ENCODE results near the gene CENPT. TPM values are rescaled to one million over a fixed set of nuclear protein-coding genes. Genes with fewer than 3 reads are reported as not detected.
A peak's percentile ranks its signal among the peaks of the same experiment; 100 is the strongest.

Gene CENPT
- polyA plus RNA-seq, 2 of the 4 experiments (the other 2 are of a cell fraction), result 19.1 to 36.9 TPM

DNA sequence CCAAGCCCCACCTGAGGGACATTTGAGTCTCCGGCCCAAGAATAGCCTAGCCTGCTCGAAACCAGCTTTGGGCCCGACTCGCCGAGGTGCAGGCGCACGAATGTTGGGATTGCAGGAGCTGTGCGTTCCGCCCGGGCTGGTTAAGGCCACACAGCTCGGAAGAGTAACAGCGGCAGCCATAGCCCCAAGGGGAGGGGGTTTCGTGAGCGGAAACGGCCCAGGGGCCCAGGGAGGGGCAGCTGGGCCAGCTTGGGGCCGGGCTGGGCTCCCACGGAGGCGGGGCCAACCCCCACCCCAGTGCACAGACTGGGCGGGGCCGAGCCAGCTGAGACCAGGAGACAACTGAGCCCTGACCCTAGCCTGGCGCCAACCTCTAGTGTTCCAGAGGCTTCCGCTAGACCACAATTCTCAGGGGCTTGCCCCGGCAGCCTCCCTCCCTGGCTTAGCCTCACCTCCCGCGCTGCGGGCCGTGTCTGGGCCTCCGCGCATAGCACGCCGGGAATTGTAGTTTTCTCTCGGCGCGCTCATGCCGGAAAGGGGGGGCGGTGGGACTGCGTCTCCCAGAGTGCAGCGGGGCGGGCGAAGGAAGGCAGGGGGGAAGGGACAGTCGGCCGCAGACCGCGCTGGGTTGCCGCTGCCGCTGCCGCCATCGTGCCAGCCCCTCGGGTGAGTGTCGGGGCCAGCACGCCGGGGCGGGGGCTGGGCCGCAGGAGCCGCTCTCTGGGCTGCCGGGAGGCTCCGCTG is 1.0 kb downstream of the CENPT start, which contains the start of gene NUTF2 (continued):
- TF ChIP-seq EP300 (IDR thresholded peaks at IDR 0.05), result 0 out of 5 replicates have a peak, but pooled peaks of 1 of the 2 experiments have one; percentile 11
- TF ChIP-seq, protein P1, sequence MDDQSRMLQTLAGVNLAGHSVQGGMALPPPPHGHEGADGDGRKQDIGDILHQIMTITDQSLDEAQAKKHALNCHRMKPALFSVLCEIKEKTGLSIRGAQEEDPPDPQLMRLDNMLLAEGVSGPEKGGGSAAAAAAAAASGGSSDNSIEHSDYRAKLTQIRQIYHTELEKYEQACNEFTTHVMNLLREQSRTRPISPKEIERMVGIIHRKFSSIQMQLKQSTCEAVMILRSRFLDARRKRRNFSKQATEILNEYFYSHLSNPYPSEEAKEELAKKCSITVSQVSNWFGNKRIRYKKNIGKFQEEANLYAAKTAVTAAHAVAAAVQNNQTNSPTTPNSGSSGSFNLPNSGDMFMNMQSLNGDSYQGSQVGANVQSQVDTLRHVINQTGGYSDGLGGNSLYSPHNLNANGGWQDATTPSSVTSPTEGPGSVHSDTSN (IDR thresholded peaks at IDR 0.05), result no peak
- peak; percentile 92 for TF ChIP-seq MYC (IDR thresholded peaks at IDR 0.05; ENCODE audit: borderline replicate concordance, low read length)
- no peak for TF ChIP-seq RNF2 (IDR thresholded peaks at IDR 0.05; ENCODE audit: borderline replicate concordance, low read depth)

DNA sequence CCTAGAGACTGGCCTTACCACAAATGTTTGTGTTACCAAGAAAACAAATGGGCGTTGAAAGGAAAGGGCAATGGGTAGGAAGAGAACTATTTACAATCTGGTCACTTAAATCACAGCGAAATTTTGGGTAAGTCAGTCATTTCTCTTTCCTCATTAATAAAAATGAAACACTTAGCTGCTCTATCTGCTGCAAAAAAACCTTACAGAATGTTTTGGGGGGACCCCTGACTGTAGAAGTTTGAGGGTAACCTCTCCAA is 1.5 kb downstream of the CENPT start:
- ATAC-seq (no peak), DNase-seq (ENCODE audit: low read depth in 1 of 2, low spot score in 1 of 2) (no peak), FAIRE-seq (no peak)
- Histone ChIP-seq H3K4me3 (peak overlapping the region; percentile 93), H3K9me3 (no peaks in the 10 kb centered on the region), H3K4me2 (peak overlapping the region; percentile 87), H3K27ac (peak overlapping the region; percentile 89 to 98), H3K4me1 (peaks cover 40% of the 10 kb centered on the region)
- POLR2A ChIA-PET, result interaction anchor here (0.6 to 0.9 kb wide), 6 partner anchors 12 to 90 kb away, joined by 3 to 7 read pairs (median 4); partner anchors contain the start of genes PSKH1, RANBP10 and TSNAXIP1
- CTCF ChIA-PET, result interaction anchor here (0.6 to 4.1 kb wide), 5 partner anchors 26 to 64 kb away, joined by 3 to 38 read pairs (median 4); no protein-coding TSS in a partner anchor
- TF ChIP-seq, protein P2, sequence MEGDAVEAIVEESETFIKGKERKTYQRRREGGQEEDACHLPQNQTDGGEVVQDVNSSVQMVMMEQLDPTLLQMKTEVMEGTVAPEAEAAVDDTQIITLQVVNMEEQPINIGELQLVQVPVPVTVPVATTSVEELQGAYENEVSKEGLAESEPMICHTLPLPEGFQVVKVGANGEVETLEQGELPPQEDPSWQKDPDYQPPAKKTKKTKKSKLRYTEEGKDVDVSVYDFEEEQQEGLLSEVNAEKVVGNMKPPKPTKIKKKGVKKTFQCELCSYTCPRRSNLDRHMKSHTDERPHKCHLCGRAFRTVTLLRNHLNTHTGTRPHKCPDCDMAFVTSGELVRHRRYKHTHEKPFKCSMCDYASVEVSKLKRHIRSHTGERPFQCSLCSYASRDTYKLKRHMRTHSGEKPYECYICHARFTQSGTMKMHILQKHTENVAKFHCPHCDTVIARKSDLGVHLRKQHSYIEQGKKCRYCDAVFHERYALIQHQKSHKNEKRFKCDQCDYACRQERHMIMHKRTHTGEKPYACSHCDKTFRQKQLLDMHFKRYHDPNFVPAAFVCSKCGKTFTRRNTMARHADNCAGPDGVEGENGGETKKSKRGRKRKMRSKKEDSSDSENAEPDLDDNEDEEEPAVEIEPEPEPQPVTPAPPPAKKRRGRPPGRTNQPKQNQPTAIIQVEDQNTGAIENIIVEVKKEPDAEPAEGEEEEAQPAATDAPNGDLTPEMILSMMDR (IDR thresholded peaks at IDR 0.05), result no peak
- TF ChIP-seq E2F6 (IDR thresholded peaks at IDR 0.05; ENCODE audit: borderline replicate concordance, low read depth) (no peak), NFE2L2 (conservative IDR thresholded peaks at IDR 0.05; ENCODE audit: low read length) (no peak), ZFP36 (IDR thresholded peaks at IDR 0.05; ENCODE audit: borderline replicate concordance, partially characterized antibody) (no peak), CHD2 (IDR thresholded peaks at IDR 0.05; ENCODE audit: low read length, partially characterized antibody) (no peak), ZSCAN20 (CRISPR knock-in tag; IDR thresholded peaks at IDR 0.05) (no peak), HMGXB4 (CRISPR knock-in tag; IDR thresholded peaks at IDR 0.05; ENCODE audit: borderline replicate concordance) (no peak), PHF8 (IDR thresholded peaks at IDR 0.05; ENCODE audit: borderline replicate concordance, low read depth) (no peak), RCOR1 (IDR thresholded peaks at IDR 0.05; ENCODE audit: low read depth, low read length) (no peak), MAFK (IDR thresholded peaks at IDR 0.05; ENCODE audit: partially characterized antibody) (no peak), KDM1A (IDR thresholded peaks at IDR 0.05; ENCODE audit: low read depth) (no peak), EHMT2 (IDR thresholded peaks at IDR 0.05; ENCODE audit: low read depth) (no peak), MAZ (IDR thresholded peaks at IDR 0.05; ENCODE audit: borderline replicate concordance, low read depth, low read length) (no peak), MYC (IDR thresholded peaks at IDR 0.05; ENCODE audit: borderline replicate concordance, low read length) (no peak), RAD21 (conservative IDR thresholded peaks at IDR 0.05 in 1 of 2, IDR thresholded peaks at IDR 0.05 in 1 of 2) (no peak), RARB (CRISPR knock-in tag; IDR thresholded peaks at IDR 0.05) (no peak), RNF2 (IDR thresholded peaks at IDR 0.05; ENCODE audit: borderline replicate concordance, low read depth) (no peak), FOSL2 (IDR thresholded peaks at IDR 0.05) (no peak), FOSL2 (CRISPR knock-in tag; IDR thresholded peaks at IDR 0.05) (no peak), HOXA7 (CRISPR knock-in tag; IDR thresholded peaks at IDR 0.05) (no peak)
- WGBS (ENCODE audit: missing lambda C conversion rate), result 15% methylated on average over 2 of the region's 2 CpGs
